WTC11 (cell line): ENCODE results near the gene ZNF581.

Experiments
- ELF4 ChIP-seq: sonication (generic); formaldehyde crosslinking; IDR thresholded peaks from 2 replicates; pipeline ENCODE4 v1.8.1; 2022; ENCODE audit warnings: low read depth, mild to moderate bottlenecking, moderate library complexity, missing genetic modification reagents
- FOXJ3 ChIP-seq: sonication (generic); formaldehyde crosslinking; IDR thresholded peaks from 2 replicates; pipeline ENCODE4 v1.9.0; 2021; ENCODE audit warnings: missing genetic modification reagents, mild to moderate bottlenecking, borderline replicate concordance
- IRF2 ChIP-seq: sonication (generic); formaldehyde crosslinking; IDR thresholded peaks from 2 replicates; pipeline ENCODE4 v1.8.0; 2022; ENCODE audit warnings: low read depth, missing genetic modification reagents, borderline replicate concordance
- NFE2L1 ChIP-seq: sonication (generic); formaldehyde crosslinking; IDR thresholded peaks from 2 replicates; pipeline ENCODE4 v1.8.1; 2023; ENCODE audit warnings: missing genetic modification reagents
- ZNF121 ChIP-seq: sonication (generic); formaldehyde crosslinking; IDR thresholded peaks from 2 replicates; pipeline ENCODE4 v1.8.0; 2023; ENCODE audit warnings: missing genetic modification reagents
- ZNF317 ChIP-seq: sonication (generic); formaldehyde crosslinking; IDR thresholded peaks from 2 replicates; pipeline ENCODE4 v1.8.1; 2023; ENCODE audit warnings: low read depth, mild to moderate bottlenecking, moderate library complexity, missing genetic modification reagents, borderline replicate concordance
- TF ChIP-seq, protein P1 (sequence below): fragments of 200-600 bp; IDR thresholded peaks from 2 replicates; pipeline ENCODE4 v1.8.0; 2022; ENCODE audit warnings: antibody characterized with exemption
- TF ChIP-seq, protein P2 (sequence below): sonication (generic); formaldehyde crosslinking; IDR thresholded peaks from 2 replicates; pipeline ENCODE4 v1.8.1; 2023; ENCODE audit warnings: mild to moderate bottlenecking, missing genetic modification reagents, moderate library complexity
- TF ChIP-seq, protein P3 (sequence below): sonication (generic); formaldehyde crosslinking; IDR thresholded peaks from 2 replicates; pipeline ENCODE4 v1.8.0; 2022; ENCODE audit warnings: mild to moderate bottlenecking, missing genetic modification reagents
- TF ChIP-seq, protein P4 (sequence below): sonication (generic); formaldehyde crosslinking; IDR thresholded peaks from 2 replicates; pipeline ENCODE4 v1.8.0; 2022; ENCODE audit warnings: mild to moderate bottlenecking, missing genetic modification reagents
- TF ChIP-seq, protein P5 (sequence below): sonication (generic); formaldehyde crosslinking; IDR thresholded peaks from 2 replicates; pipeline ENCODE4 v1.8.0; 2023; ENCODE audit warnings: missing genetic modification reagents, mild to moderate bottlenecking, borderline replicate concordance
- TF ChIP-seq, protein P6 (sequence below): sonication (generic); formaldehyde crosslinking; conservative IDR thresholded peaks from 2 replicates; pipeline ENCODE4 v1.8.1; 2022; ENCODE audit warnings: mild to moderate bottlenecking, missing genetic modification reagents

DNA sequence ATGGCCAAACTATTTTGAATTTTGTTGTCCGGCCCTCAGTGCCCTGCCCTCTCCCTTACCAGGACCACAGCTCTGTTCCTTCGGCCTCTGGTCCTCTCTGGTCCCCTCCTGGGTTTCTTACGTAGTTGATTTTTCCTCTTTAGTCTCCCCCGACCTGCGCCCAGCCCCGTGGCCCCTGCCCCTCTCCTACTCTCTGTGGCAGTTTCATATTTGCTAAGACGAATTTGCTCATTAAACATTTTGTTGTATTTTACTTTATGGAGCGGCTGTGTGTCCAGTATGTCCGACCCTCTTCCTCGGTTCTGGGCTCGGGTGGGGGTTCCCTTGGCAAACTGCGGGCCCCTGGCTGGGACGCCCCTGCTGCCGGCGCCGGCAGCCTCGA lies 31.0 kb downstream of the ZNF581 start:
- TF ChIP-seq, protein P1, sequence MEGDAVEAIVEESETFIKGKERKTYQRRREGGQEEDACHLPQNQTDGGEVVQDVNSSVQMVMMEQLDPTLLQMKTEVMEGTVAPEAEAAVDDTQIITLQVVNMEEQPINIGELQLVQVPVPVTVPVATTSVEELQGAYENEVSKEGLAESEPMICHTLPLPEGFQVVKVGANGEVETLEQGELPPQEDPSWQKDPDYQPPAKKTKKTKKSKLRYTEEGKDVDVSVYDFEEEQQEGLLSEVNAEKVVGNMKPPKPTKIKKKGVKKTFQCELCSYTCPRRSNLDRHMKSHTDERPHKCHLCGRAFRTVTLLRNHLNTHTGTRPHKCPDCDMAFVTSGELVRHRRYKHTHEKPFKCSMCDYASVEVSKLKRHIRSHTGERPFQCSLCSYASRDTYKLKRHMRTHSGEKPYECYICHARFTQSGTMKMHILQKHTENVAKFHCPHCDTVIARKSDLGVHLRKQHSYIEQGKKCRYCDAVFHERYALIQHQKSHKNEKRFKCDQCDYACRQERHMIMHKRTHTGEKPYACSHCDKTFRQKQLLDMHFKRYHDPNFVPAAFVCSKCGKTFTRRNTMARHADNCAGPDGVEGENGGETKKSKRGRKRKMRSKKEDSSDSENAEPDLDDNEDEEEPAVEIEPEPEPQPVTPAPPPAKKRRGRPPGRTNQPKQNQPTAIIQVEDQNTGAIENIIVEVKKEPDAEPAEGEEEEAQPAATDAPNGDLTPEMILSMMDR: no peak
- TF ChIP-seq NFE2L1 (no peak), ZNF317 (CRISPR knock-in tag) (no peak), IRF2 (no peak), ZNF121 (CRISPR knock-in tag) (no peak), FOXJ3 (CRISPR knock-in tag) (no peak), ELF4 (no peak)
- TF ChIP-seq, protein P2, sequence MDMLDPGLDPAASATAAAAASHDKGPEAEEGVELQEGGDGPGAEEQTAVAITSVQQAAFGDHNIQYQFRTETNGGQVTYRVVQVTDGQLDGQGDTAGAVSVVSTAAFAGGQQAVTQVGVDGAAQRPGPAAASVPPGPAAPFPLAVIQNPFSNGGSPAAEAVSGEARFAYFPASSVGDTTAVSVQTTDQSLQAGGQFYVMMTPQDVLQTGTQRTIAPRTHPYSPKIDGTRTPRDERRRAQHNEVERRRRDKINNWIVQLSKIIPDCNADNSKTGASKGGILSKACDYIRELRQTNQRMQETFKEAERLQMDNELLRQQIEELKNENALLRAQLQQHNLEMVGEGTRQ (CRISPR knock-in tag): no peak
- TF ChIP-seq, protein P3, sequence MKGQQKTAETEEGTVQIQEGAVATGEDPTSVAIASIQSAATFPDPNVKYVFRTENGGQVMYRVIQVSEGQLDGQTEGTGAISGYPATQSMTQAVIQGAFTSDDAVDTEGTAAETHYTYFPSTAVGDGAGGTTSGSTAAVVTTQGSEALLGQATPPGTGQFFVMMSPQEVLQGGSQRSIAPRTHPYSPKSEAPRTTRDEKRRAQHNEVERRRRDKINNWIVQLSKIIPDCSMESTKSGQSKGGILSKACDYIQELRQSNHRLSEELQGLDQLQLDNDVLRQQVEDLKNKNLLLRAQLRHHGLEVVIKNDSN (CRISPR knock-in tag): no peak
- TF ChIP-seq, protein P4, sequence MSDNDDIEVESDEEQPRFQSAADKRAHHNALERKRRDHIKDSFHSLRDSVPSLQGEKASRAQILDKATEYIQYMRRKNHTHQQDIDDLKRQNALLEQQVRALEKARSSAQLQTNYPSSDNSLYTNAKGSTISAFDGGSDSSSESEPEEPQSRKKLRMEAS: no peak
- TF ChIP-seq, protein P5, sequence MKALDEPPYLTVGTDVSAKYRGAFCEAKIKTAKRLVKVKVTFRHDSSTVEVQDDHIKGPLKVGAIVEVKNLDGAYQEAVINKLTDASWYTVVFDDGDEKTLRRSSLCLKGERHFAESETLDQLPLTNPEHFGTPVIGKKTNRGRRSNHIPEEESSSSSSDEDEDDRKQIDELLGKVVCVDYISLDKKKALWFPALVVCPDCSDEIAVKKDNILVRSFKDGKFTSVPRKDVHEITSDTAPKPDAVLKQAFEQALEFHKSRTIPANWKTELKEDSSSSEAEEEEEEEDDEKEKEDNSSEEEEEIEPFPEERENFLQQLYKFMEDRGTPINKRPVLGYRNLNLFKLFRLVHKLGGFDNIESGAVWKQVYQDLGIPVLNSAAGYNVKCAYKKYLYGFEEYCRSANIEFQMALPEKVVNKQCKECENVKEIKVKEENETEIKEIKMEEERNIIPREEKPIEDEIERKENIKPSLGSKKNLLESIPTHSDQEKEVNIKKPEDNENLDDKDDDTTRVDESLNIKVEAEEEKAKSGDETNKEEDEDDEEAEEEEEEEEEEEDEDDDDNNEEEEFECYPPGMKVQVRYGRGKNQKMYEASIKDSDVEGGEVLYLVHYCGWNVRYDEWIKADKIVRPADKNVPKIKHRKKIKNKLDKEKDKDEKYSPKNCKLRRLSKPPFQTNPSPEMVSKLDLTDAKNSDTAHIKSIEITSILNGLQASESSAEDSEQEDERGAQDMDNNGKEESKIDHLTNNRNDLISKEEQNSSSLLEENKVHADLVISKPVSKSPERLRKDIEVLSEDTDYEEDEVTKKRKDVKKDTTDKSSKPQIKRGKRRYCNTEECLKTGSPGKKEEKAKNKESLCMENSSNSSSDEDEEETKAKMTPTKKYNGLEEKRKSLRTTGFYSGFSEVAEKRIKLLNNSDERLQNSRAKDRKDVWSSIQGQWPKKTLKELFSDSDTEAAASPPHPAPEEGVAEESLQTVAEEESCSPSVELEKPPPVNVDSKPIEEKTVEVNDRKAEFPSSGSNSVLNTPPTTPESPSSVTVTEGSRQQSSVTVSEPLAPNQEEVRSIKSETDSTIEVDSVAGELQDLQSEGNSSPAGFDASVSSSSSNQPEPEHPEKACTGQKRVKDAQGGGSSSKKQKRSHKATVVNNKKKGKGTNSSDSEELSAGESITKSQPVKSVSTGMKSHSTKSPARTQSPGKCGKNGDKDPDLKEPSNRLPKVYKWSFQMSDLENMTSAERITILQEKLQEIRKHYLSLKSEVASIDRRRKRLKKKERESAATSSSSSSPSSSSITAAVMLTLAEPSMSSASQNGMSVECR: no peak
- TF ChIP-seq, protein P6, sequence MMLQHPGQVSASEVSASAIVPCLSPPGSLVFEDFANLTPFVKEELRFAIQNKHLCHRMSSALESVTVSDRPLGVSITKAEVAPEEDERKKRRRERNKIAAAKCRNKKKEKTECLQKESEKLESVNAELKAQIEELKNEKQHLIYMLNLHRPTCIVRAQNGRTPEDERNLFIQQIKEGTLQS (CRISPR knock-in tag): no peak
